Neural cell (in vitro differentiated cells): ENCODE results near the gene ADAMTS14. TPM values are rescaled to one million over a fixed set of nuclear protein-coding genes. Genes with fewer than 3 reads are reported as not detected.

Source experiments
- H2AFZ ChIP-seq: fragments of 200-600, 300-800 bp; sonication (generic), shearing (Covaris generic); 2 replicates; pipeline ENCODE4 v1.6.0; 2014; ENCODE audit warnings: low read depth, mild to moderate bottlenecking, antibody characterized with exemption, low read length, moderate library complexity
- H3F3A ChIP-seq: fragments of 200-600 bp; shearing (Covaris generic); 2 replicates; pipeline ENCODE4 v1.6.1; 2016; ENCODE audit warnings: mild to moderate bottlenecking, moderate library complexity, mixed read lengths, antibody characterized with exemption, low read length; ENCODE audit not compliant: insufficient read depth, poor library complexity, severe bottlenecking
- H3K27ac ChIP-seq: fragments of 200-600, 300-800 bp; sonication (generic), shearing (Covaris generic); 2 replicates; pipeline ENCODE4 v1.5.1; 2014; ENCODE audit warnings: mild to moderate bottlenecking, low read length, moderate library complexity
- H3K27me3 ChIP-seq: fragments of 300-800, 200-600 bp; sonication (generic), shearing (Covaris generic); 2 replicates; pipeline ENCODE4 v1.6.0; 2014; ENCODE audit warnings: mild to moderate bottlenecking, low read depth, low read length, moderate library complexity; ENCODE audit not compliant: insufficient read depth
- H3K36me3 ChIP-seq: fragments of 300-800, 200-600 bp; sonication (generic), shearing (Covaris generic); 2 replicates; pipeline ENCODE4 v1.5.1; 2014; ENCODE audit warnings: mild to moderate bottlenecking, antibody characterized with exemption, low read length, moderate library complexity; ENCODE audit not compliant: insufficient read depth
- H3K4me2 ChIP-seq: fragments of 300-800, 200-600 bp; sonication (generic), shearing (Covaris generic); 2 replicates; pipeline ENCODE4 v1.6.0; 2014; ENCODE audit warnings: mild to moderate bottlenecking, low read length
- H3K4me3 ChIP-seq: fragments of 300-800, 200-600 bp; sonication (generic), shearing (Covaris generic); 2 replicates; pipeline ENCODE4 v1.5.1; 2014; ENCODE audit warnings: mild to moderate bottlenecking, low read length, moderate library complexity
- H3K79me2 ChIP-seq: fragments of 200-600 bp; shearing (Covaris generic); replicated peaks from 2 replicates; pipeline ENCODE4 v1.6.0; 2014; ENCODE audit warnings: mild to moderate bottlenecking, low read length, moderate library complexity; ENCODE audit not compliant: insufficient read depth
- H3K9ac ChIP-seq: fragments of 300-800, 200-600 bp; sonication (generic), shearing (Covaris generic); 2 replicates; pipeline ENCODE4 v1.6.1; 2016; ENCODE audit warnings: mild to moderate bottlenecking, low read length, mixed read lengths
- H3K9me2 ChIP-seq: fragments of 200-600 bp; shearing (Covaris generic); 2 replicates; pipeline ENCODE4 v1.6.1; 2016; ENCODE audit warnings: mild to moderate bottlenecking, low read length, mixed read lengths; ENCODE audit not compliant: insufficient read depth
- H3K9me3 ChIP-seq: fragments of 200-600, 300-800 bp; sonication (generic), shearing (Covaris generic); 2 replicates; pipeline ENCODE4 v1.6.1; 2016; ENCODE audit warnings: mild to moderate bottlenecking, mixed run types, low read length, moderate library complexity, mixed read lengths
- H4K20me1 ChIP-seq: fragments of 200-600 bp; shearing (Covaris generic); 2 replicates; pipeline ENCODE4 v1.6.1; 2016; ENCODE audit warnings: mild to moderate bottlenecking, mixed run types; ENCODE audit not compliant: insufficient read depth
- CTCF ChIP-seq: fragments of 450-650 bp; IDR thresholded peaks from 2 replicates; pipeline ENCODE4 v1.5.1; 2014; ENCODE audit warnings: antibody characterized with exemption, mild to moderate bottlenecking, moderate library complexity; ENCODE audit not compliant: poor library complexity, severe bottlenecking
- EP300 ChIP-seq: fragments of 450-650 bp; conservative IDR thresholded peaks from 2 replicates; pipeline ENCODE4 v1.6.1; 2014; ENCODE audit warnings: antibody characterized with exemption, mild to moderate bottlenecking, moderate library complexity; ENCODE audit not compliant: poor library complexity, severe bottlenecking
- EZH2 ChIP-seq: fragments of 200-600, 300-800 bp; shearing (Covaris generic), sonication (generic); IDR thresholded peaks from 2 replicates; pipeline ENCODE4 v1.6.1; 2014; ENCODE audit warnings: antibody characterized with exemption, low read length, borderline replicate concordance, mild to moderate bottlenecking; ENCODE audit not compliant: insufficient read depth, poor library complexity, severe bottlenecking
- MXI1 ChIP-seq: fragments of 450-650 bp; conservative IDR thresholded peaks from 2 replicates; pipeline ENCODE4 v1.6.1; 2014; ENCODE audit warnings: antibody characterized with exemption, mild to moderate bottlenecking; ENCODE audit not compliant: poor library complexity, severe bottlenecking
- POLR2AphosphoS5 ChIP-seq: IDR thresholded peaks from 2 replicates; pipeline ENCODE4 v1.6.1; 2012
- RAD21 ChIP-seq: fragments of 450-650 bp; conservative IDR thresholded peaks from 2 replicates; pipeline ENCODE4 v1.6.1; 2014; ENCODE audit warnings: antibody characterized with exemption, mild to moderate bottlenecking, moderate library complexity
- REST ChIP-seq: IDR thresholded peaks from 2 replicates; pipeline ENCODE4 v1.6.1; 2012; ENCODE audit warnings: borderline replicate concordance
- SMC3 ChIP-seq: fragments of 450-650 bp; conservative IDR thresholded peaks from 2 replicates; pipeline ENCODE4 v1.6.1; 2014; ENCODE audit warnings: antibody characterized with exemption, mild to moderate bottlenecking, moderate library complexity; ENCODE audit not compliant: poor library complexity
- TAF1 ChIP-seq: IDR thresholded peaks from 2 replicates; pipeline ENCODE4 v1.6.1; 2012; ENCODE audit warnings: low read depth
- polyA plus RNA-seq: library from polyadenylated mRNA; depleted of rRNA; stranded (reverse); fragments of >200 nt; gene quantifications from 2 replicates; pipeline ENCODE4 v1.2.3, GENCODE V29; 2014

ADAMTS14 gene
- polyA plus RNA-seq, 1 donor from 2014 or later, result 0.04 TPM

- H3K9me2 ChIP-seq, result no peaks in the 10 kb centered on the region
- no peak overlapping the region for H3K4me2 ChIP-seq
- no peak overlapping the region for H2AFZ ChIP-seq
- no peak overlapping the region for H3K9ac ChIP-seq
- H3F3A ChIP-seq, result no peaks in the 10 kb centered on the region
- TF ChIP-seq SMC3, result no peak
- TF ChIP-seq CTCF, result no peak
- no peak for TF ChIP-seq POLR2AphosphoS5
- TF ChIP-seq EZH2, result no peak
- TF ChIP-seq TAF1, result no peak
- no peak for TF ChIP-seq MXI1
- TF ChIP-seq EP300, result no peak
- no peak for TF ChIP-seq REST
- H3K79me2 ChIP-seq, result no peaks in the 10 kb centered on the region
- H3K36me3 ChIP-seq, result no peaks in the 10 kb centered on the region
- H3K27ac ChIP-seq, result no peak overlapping the region
- no peak overlapping the region for H3K4me3 ChIP-seq
- no peaks in the 10 kb centered on the region for H3K9me3 ChIP-seq
- no peaks in the 10 kb centered on the region for H4K20me1 ChIP-seq
- no peaks in the 10 kb centered on the region for H3K27me3 ChIP-seq
Observed at GRCh38 chr10:70780772-70781171, 108.5 kb downstream of the ADAMTS14 start.

GRCh38 chr10:70781461-70782051 is 109.2 kb downstream of the ADAMTS14 start:
- Histone ChIP-seq H3K9me3 (no peaks in the 10 kb centered on the region), H3K9ac (no peak overlapping the region), H3K36me3 (no peaks in the 10 kb centered on the region), H3K4me3 (no peak overlapping the region), H3K79me2 (no peaks in the 10 kb centered on the region), H3K4me2 (no peak overlapping the region), H2AFZ (no peak overlapping the region), H3K9me2 (no peaks in the 10 kb centered on the region), H3F3A (no peaks in the 10 kb centered on the region), H3K27ac (no peak overlapping the region), H3K27me3 (no peaks in the 10 kb centered on the region), H4K20me1 (no peaks in the 10 kb centered on the region)
- TF ChIP-seq EZH2, result no peak
- no peak for TF ChIP-seq SMC3
- TF ChIP-seq MXI1, result no peak
- TF ChIP-seq REST, result no peak
- TF ChIP-seq CTCF, result no peak
- no peak for TF ChIP-seq TAF1
- TF ChIP-seq POLR2AphosphoS5, result no peak
- no peak for TF ChIP-seq EP300
- no peak for TF ChIP-seq RAD21
